K562 (cell line): ENCODE data around the gene MYCBPAP. TPM values are rescaled to one million over a fixed set of nuclear protein-coding genes. Genes with fewer than 3 reads are reported as not detected.

Experiments
- ATAC-seq: fragments of 200-7000 bp; cut with Tn5 transposase; 3 replicates; pipeline ENCODE4 v1.9.1; 2020; ENCODE audit warnings: moderate library complexity
- BruUV-seq: library from RNA; stranded (reverse); fragments of 400-500 nt; replicated peaks from 2 replicates; lab custom pipeline; 2021; lab: Mats Ljungman, UMichigan
- CTCF ChIA-PET: fragments of 300-600 bp; formaldehyde crosslinking; extraction: SDS; loops from one replicate; lab custom pipeline; 2021; ENCODE audit warnings: low intra/inter-chr PET ratio; lab: Yijun Ruan, JAX
- POLR2A ChIA-PET: fragments of 300-600, 350-650 bp; sonication (Branson Sonifier 250); formaldehyde crosslinking; extraction: SDS; loops from one replicate; lab custom pipeline; 2021; ENCODE audit warnings: antibody characterized with exemption, inconsistent platforms; lab: Yijun Ruan, JAX
- DNase-seq, 4 experiments: peaks; one replicate each; pipeline versions ENCODE4 v3.0.0 to v3.0.0-alpha.2; 2011 to 2018; ENCODE audit warnings: low spot score in 3 of 4, mixed read lengths in 3 of 4; ENCODE audit errors: extremely low read depth in 1 of 4
- FAIRE-seq: peaks from 2 replicates; lab custom pipeline; 2011; peaks lifted over from hg19 to GRCh38; lab: Jason Lieb, UNC
- H2AFZ ChIP-seq: 2 replicates; pipeline ENCODE4 v1.6.0; 2011; ENCODE audit warnings: low read depth, low read length, control low read depth, inconsistent platforms
- H3K27ac ChIP-seq: fragments of 200-600 bp; 3 replicates; pipeline ENCODE4 v1.8.0; 2011; ENCODE audit warnings: low read depth, mild to moderate bottlenecking, control low read depth, inconsistent platforms, low read length, moderate library complexity, mixed read lengths; ENCODE audit errors: extremely low read depth
- H3K27me3 ChIP-seq, 2 experiments: fragments of 300-600 bp in 1 of 2; 2 replicates in 1 of 2; 3 replicates in 1 of 2; pipeline versions ENCODE4 v1.6.0 to v1.8.0; 2011; ENCODE audit warnings: inconsistent platforms in 2 of 2, low read length in 2 of 2, mild to moderate bottlenecking in 1 of 2, mixed read lengths in 1 of 2, moderate library complexity in 1 of 2; ENCODE audit not compliant: control insufficient read depth in 2 of 2, insufficient read depth in 2 of 2
- H3K36me3 ChIP-seq: fragments of 300-600 bp; 3 replicates; pipeline ENCODE4 v1.8.0; 2011; ENCODE audit warnings: mild to moderate bottlenecking, low read length, inconsistent platforms; ENCODE audit not compliant: control insufficient read depth, insufficient read depth
- H3K4me1 ChIP-seq, 2 experiments: fragments of 200-600 bp in 1 of 2; replicated peaks in 1 of 2; 2 replicates in 1 of 2; 3 replicates in 1 of 2; pipeline versions ENCODE4 v1.5.1 to v1.8.0; 2011; ENCODE audit warnings: inconsistent platforms in 2 of 2, low read length in 2 of 2, mild to moderate bottlenecking in 1 of 2, mixed read lengths in 1 of 2, moderate library complexity in 1 of 2; ENCODE audit not compliant: control insufficient read depth in 2 of 2, insufficient read depth in 2 of 2
- H3K4me2 ChIP-seq: 2 replicates; pipeline ENCODE4 v1.6.1; 2011; ENCODE audit warnings: low read length, control low read depth, inconsistent platforms, mixed read lengths; ENCODE audit not compliant: insufficient read depth
- H3K4me3 ChIP-seq: fragments of 200-600 bp; sonication (generic), shearing (Covaris generic); 2 replicates; pipeline ENCODE4 v1.5.1; 2016; ENCODE audit warnings: control low read depth, inconsistent platforms
- H3K79me2 ChIP-seq: fragments of 200-600 bp; 3 replicates; pipeline ENCODE4 v1.8.0; 2011; ENCODE audit warnings: low read length, inconsistent platforms; ENCODE audit not compliant: control insufficient read depth, insufficient read depth
- H3K9ac ChIP-seq, 2 experiments: 2 replicates each; pipeline versions ENCODE4 v1.6.0 to v1.6.1; 2011; ENCODE audit warnings: low read depth in 2 of 2, low read length in 2 of 2, control low read depth in 1 of 2, inconsistent platforms in 1 of 2, mild to moderate bottlenecking in 1 of 2, mixed read lengths in 1 of 2; ENCODE audit not compliant: insufficient read depth in 1 of 2
- H3K9me1 ChIP-seq: one replicate; pipeline ENCODE4 v1.6.0; 2011; ENCODE audit warnings: inconsistent platforms, mild to moderate bottlenecking, low read length, moderate library complexity; ENCODE audit not compliant: control insufficient read depth, insufficient read depth
- H3K9me3 ChIP-seq: replicated peaks from 2 replicates; pipeline ENCODE4 v1.5.1; 2011; ENCODE audit warnings: low read depth, low read length, inconsistent platforms; ENCODE audit not compliant: control insufficient read depth, insufficient read depth
- H4K20me1 ChIP-seq: replicated peaks from 2 replicates; pipeline ENCODE4 v1.6.1; 2011; ENCODE audit warnings: low read length, inconsistent platforms, mixed read lengths; ENCODE audit not compliant: control insufficient read depth, insufficient read depth
- XRCC4 ChIP-seq: IDR thresholded peaks from one replicate; pipeline ENCODE4 v1.6.1; 2011; ENCODE audit not compliant: insufficient read depth, insufficient read length; ENCODE audit errors: extremely low read depth
- WGBS: fragments of 100-300 bp; shearing (Covaris generic); methylation state at CpG from one replicate; pipeline ENCODE4 v1.1.6; 2016; ENCODE audit warnings: low coverage, mixed read lengths; ENCODE audit not compliant: insufficient coverage; ENCODE audit errors: missing lambda C conversion rate; 5-methylcytosine and 5-hydroxymethylcytosine counted together
- in situ Hi-C: fragments of 300-500 bp; cut with MboI; formaldehyde crosslinking; loops from 4 replicates; pipeline ENCODE4 v1.15.0; 2018; ENCODE audit warnings: inconsistent platforms, mixed read lengths
- intact Hi-C: fragments of 100-400 bp; cut with micrococcal nuclease; formaldehyde crosslinking; loops from 2 replicates; pipeline ENCODE4 v1.14.2; 2022
- polyA plus RNA-seq, 8 experiments: library from polyadenylated mRNA; depleted of rRNA in 4 of 8; stranded (reverse) in 5 of 8; unstranded in 3 of 8; fragments of >200 nt; fragmentation: Nextera tagmentation in 2 of 8; fragmentation: Illumina TruSeq in 1 of 8; extraction: Ambion mirVana in 2 of 8; extraction: Trizol in 1 of 8; gene quantifications; 2 replicates each; pipeline versions ENCODE4 v1.2.1 to v1.2.3, GENCODE V29; 2011 to 2014; ENCODE audit warnings: inconsistent platforms in 1 of 8, missing spikeins in 1 of 8
- total RNA-seq, 7 experiments: library from RNA; depleted of rRNA in 6 of 7; stranded (reverse); fragments of >200 nt in 6 of 7; fragmentation: Illumina TruSeq in 2 of 7; extraction: Trizol in 2 of 7; gene quantifications; 2 replicates each; pipeline versions ENCODE4 v1.2.1 to v1.2.3, GENCODE V29; 2011 to 2021; ENCODE audit warnings: low replicate concordance in 1 of 7
- TF ChIP-seq, protein P1 (sequence below): sonication (generic); formaldehyde crosslinking; IDR thresholded peaks from 2 replicates; pipeline ENCODE4 v1.4.0; 2020; ENCODE audit warnings: mild to moderate bottlenecking, missing genetic modification reagents
- TF ChIP-seq, protein P2 (sequence below): fragments of 450-650 bp; IDR thresholded peaks from 2 replicates; pipeline ENCODE4 v1.6.1; 2016

Gene MYCBPAP
- total and polyA plus RNA-seq, 9 of the 15 experiments (the other 6 are each of a cell fraction or from before 2014, with no cell fraction given): not detected

DNA sequence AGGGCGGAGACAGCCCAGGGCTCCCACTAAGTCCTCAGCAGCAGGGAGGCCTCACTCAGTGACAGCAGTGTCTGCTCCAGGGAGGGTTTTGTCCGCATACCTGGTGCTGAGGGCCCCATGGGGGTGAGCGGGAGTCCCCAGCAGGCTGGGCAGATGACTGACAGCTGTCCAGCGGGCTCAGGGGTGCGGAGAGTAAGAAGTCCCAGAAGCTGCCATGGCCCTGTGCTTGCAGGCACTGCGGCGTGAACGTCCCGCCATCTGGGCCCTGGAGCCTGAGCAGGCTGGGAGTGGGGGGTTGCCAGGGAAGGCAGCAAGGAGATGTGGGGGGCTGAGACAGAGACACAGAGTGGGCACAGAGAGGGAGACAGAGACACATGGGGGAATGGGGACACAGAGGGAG, 72.4 kb downstream of the MYCBPAP start:
- TF ChIP-seq, protein P1, sequence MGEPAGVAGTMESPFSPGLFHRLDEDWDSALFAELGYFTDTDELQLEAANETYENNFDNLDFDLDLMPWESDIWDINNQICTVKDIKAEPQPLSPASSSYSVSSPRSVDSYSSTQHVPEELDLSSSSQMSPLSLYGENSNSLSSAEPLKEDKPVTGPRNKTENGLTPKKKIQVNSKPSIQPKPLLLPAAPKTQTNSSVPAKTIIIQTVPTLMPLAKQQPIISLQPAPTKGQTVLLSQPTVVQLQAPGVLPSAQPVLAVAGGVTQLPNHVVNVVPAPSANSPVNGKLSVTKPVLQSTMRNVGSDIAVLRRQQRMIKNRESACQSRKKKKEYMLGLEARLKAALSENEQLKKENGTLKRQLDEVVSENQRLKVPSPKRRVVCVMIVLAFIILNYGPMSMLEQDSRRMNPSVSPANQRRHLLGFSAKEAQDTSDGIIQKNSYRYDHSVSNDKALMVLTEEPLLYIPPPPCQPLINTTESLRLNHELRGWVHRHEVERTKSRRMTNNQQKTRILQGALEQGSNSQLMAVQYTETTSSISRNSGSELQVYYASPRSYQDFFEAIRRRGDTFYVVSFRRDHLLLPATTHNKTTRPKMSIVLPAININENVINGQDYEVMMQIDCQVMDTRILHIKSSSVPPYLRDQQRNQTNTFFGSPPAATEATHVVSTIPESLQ (CRISPR knock-in tag): no peak
- TF ChIP-seq, protein P2, sequence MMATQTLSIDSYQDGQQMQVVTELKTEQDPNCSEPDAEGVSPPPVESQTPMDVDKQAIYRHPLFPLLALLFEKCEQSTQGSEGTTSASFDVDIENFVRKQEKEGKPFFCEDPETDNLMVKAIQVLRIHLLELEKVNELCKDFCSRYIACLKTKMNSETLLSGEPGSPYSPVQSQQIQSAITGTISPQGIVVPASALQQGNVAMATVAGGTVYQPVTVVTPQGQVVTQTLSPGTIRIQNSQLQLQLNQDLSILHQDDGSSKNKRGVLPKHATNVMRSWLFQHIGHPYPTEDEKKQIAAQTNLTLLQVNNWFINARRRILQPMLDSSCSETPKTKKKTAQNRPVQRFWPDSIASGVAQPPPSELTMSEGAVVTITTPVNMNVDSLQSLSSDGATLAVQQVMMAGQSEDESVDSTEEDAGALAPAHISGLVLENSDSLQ: 0 out of 2 replicates have a peak, but pooled peaks have one; percentile 19
- no peak for TF ChIP-seq XRCC4
- Histone ChIP-seq H3K79me2 (no peaks in the 10 kb centered on the region), H3K27me3 (peaks cover 26 to 92% of the 10 kb centered on the region in 2 experiments; a peak in 4 of 5 replicates), H2AFZ (no peak overlapping the region), H3K27ac (no peak overlapping the region), H3K4me2 (no peak overlapping the region), H3K9me1 (no peaks in the 10 kb centered on the region), H3K36me3 (no peaks in the 10 kb centered on the region), H3K9ac (no peak overlapping the region; a peak in 1 of 4 replicates), H3K4me3 (no peak overlapping the region), H3K4me1 (peaks cover 7 to 20% of the 10 kb centered on the region in 2 experiments; a peak in 3 of 5 replicates), H3K9me3 (no peaks in the 10 kb centered on the region; the same call in 1 of the 2 replicates), H4K20me1 (peaks cover 17% of the 10 kb centered on the region)
- no TSS peak for BruUV-seq
- DNase-seq: no peak
- ChIA-PET POLR2A (interaction anchor here (0.8 kb wide), 1 partner anchor 43 kb away, joined by 4 read pairs; no protein-coding TSS in a partner anchor), CTCF (no interaction called here)
- no peak for ATAC-seq
- no peak for FAIRE-seq
- intact Hi-C loops (no loop called here), in situ Hi-C loops (no loop called here)
- 15% methylated on average over 9 of the region's 9 CpGs for WGBS

Other genes starting within 250 kb of the MYCBPAP start
Only the 7 nearest of the 14 such genes appear.
- gene LRRC59, start 110.9 kb upstream of the MYCBPAP start, total RNA-seq (2014; rRNA removed): 187 and 221 TPM in 2 replicates
- 154 and 156 TPM in 2 replicates for gene LRRC59, start 110.9 kb upstream of the MYCBPAP start, total RNA-seq (2014; rRNA removed; fragmentation: Illumina TruSeq; extraction: Trizol)
- 187 TPM in 2 replicates for gene LRRC59, start 110.9 kb upstream of the MYCBPAP start, total RNA-seq (2015; rRNA removed; fragmentation: Illumina TruSeq; extraction: Trizol)
- 223 and 244 TPM in 2 replicates for gene LRRC59, start 110.9 kb upstream of the MYCBPAP start, total RNA-seq (2021)
- 119 and 158 TPM in 2 replicates for gene LRRC59, start 110.9 kb upstream of the MYCBPAP start, polyA plus RNA-seq (2011; rRNA removed)
- 206 and 214 TPM in 2 replicates for gene LRRC59, start 110.9 kb upstream of the MYCBPAP start, polyA plus RNA-seq (2014; fragmentation: Illumina TruSeq; extraction: Trizol)
- gene LRRC59, start 110.9 kb upstream of the MYCBPAP start, polyA plus RNA-seq (2014; fragmentation: Nextera tagmentation; extraction: Ambion mirVana): 10 to 100 TPM; 27.8 to 38.7 TPM
- 118 and 134 TPM in 2 replicates for gene LRRC59, start 110.9 kb upstream of the MYCBPAP start, polyA plus RNA-seq (2014; rRNA removed)
- 3.1 and 5.0 TPM in 2 replicates for gene ACSF2, start 82.2 kb upstream of the MYCBPAP start, total RNA-seq (2014; rRNA removed)
- 2.3 and 2.9 TPM in 2 replicates for gene ACSF2, start 82.2 kb upstream of the MYCBPAP start, total RNA-seq (2014; rRNA removed; fragmentation: Illumina TruSeq; extraction: Trizol)
- gene ACSF2, start 82.2 kb upstream of the MYCBPAP start, total RNA-seq (2015; rRNA removed; fragmentation: Illumina TruSeq; extraction: Trizol): 4.1 and 4.4 TPM in 2 replicates
- 6.1 and 6.2 TPM in 2 replicates for gene ACSF2, start 82.2 kb upstream of the MYCBPAP start, total RNA-seq (2021)
- 3.5 and 11.4 TPM in 2 replicates for gene ACSF2, start 82.2 kb upstream of the MYCBPAP start, polyA plus RNA-seq (2011; rRNA removed)
- 3.0 and 5.4 TPM in 2 replicates for gene ACSF2, start 82.2 kb upstream of the MYCBPAP start, polyA plus RNA-seq (2014; fragmentation: Illumina TruSeq; extraction: Trizol)
- gene ACSF2, start 82.2 kb upstream of the MYCBPAP start, polyA plus RNA-seq (2014; fragmentation: Nextera tagmentation; extraction: Ambion mirVana): 1 to 10 TPM in 1 of 2 experiments, under 1 TPM in 1; 0.89 to 1.5 TPM
- 4.9 and 7.2 TPM in 2 replicates for gene ACSF2, start 82.2 kb upstream of the MYCBPAP start, polyA plus RNA-seq (2014; rRNA removed)
- gene CHAD, start 39.6 kb upstream of the MYCBPAP start, total RNA-seq (2014; rRNA removed): not detected in 2 replicates
- gene CHAD, start 39.6 kb upstream of the MYCBPAP start, total RNA-seq (2014; rRNA removed; fragmentation: Illumina TruSeq; extraction: Trizol): not detected in 2 replicates
- gene CHAD, start 39.6 kb upstream of the MYCBPAP start, total RNA-seq (2015; rRNA removed; fragmentation: Illumina TruSeq; extraction: Trizol): not detected in 2 replicates
- gene CHAD, start 39.6 kb upstream of the MYCBPAP start, total RNA-seq (2021): not detected in 2 replicates
- not detected in 2 replicates for gene CHAD, start 39.6 kb upstream of the MYCBPAP start, polyA plus RNA-seq (2011; rRNA removed)
- not detected in 2 replicates for gene CHAD, start 39.6 kb upstream of the MYCBPAP start, polyA plus RNA-seq (2014; fragmentation: Illumina TruSeq; extraction: Trizol)
- not detected for gene CHAD, start 39.6 kb upstream of the MYCBPAP start, polyA plus RNA-seq (2014; fragmentation: Nextera tagmentation; extraction: Ambion mirVana)
- not detected in 2 replicates for gene CHAD, start 39.6 kb upstream of the MYCBPAP start, polyA plus RNA-seq (2014; rRNA removed)
- 27.3 and 39.7 TPM in 2 replicates for gene RSAD1, start 29.6 kb upstream of the MYCBPAP start, total RNA-seq (2014; rRNA removed)
- 24.5 and 26.8 TPM in 2 replicates for gene RSAD1, start 29.6 kb upstream of the MYCBPAP start, total RNA-seq (2014; rRNA removed; fragmentation: Illumina TruSeq; extraction: Trizol)
- 25.9 and 26.2 TPM in 2 replicates for gene RSAD1, start 29.6 kb upstream of the MYCBPAP start, total RNA-seq (2015; rRNA removed; fragmentation: Illumina TruSeq; extraction: Trizol)
- 41.9 and 44.0 TPM in 2 replicates for gene RSAD1, start 29.6 kb upstream of the MYCBPAP start, total RNA-seq (2021)
- 37.3 and 40.0 TPM in 2 replicates for gene RSAD1, start 29.6 kb upstream of the MYCBPAP start, polyA plus RNA-seq (2011; rRNA removed)
- gene RSAD1, start 29.6 kb upstream of the MYCBPAP start, polyA plus RNA-seq (2014; fragmentation: Illumina TruSeq; extraction: Trizol): 23.1 and 24.9 TPM in 2 replicates
- gene RSAD1, start 29.6 kb upstream of the MYCBPAP start, polyA plus RNA-seq (2014; fragmentation: Nextera tagmentation; extraction: Ambion mirVana): 1 to 10 TPM; 4.5 to 5.2 TPM
- 42.5 and 44.8 TPM in 2 replicates for gene RSAD1, start 29.6 kb upstream of the MYCBPAP start, polyA plus RNA-seq (2014; rRNA removed)
- not detected in 2 replicates for gene EPN3, start 24.3 kb downstream of the MYCBPAP start, total RNA-seq (2014; rRNA removed)
- gene EPN3, start 24.3 kb downstream of the MYCBPAP start, total RNA-seq (2014; rRNA removed; fragmentation: Illumina TruSeq; extraction: Trizol): not detected in 2 replicates
- not detected in 2 replicates for gene EPN3, start 24.3 kb downstream of the MYCBPAP start, total RNA-seq (2015; rRNA removed; fragmentation: Illumina TruSeq; extraction: Trizol)
- gene EPN3, start 24.3 kb downstream of the MYCBPAP start, total RNA-seq (2021): 0.16 TPM in 2 replicates
- not detected in 2 replicates for gene EPN3, start 24.3 kb downstream of the MYCBPAP start, polyA plus RNA-seq (2011; rRNA removed)
- not detected in 2 replicates for gene EPN3, start 24.3 kb downstream of the MYCBPAP start, polyA plus RNA-seq (2014; fragmentation: Illumina TruSeq; extraction: Trizol)
- not detected for gene EPN3, start 24.3 kb downstream of the MYCBPAP start, polyA plus RNA-seq (2014; fragmentation: Nextera tagmentation; extraction: Ambion mirVana)
- gene EPN3, start 24.3 kb downstream of the MYCBPAP start, polyA plus RNA-seq (2014; rRNA removed): not detected in 2 replicates
- 1.0 and 2.6 TPM in 2 replicates for gene SPATA20, start 38.7 kb downstream of the MYCBPAP start, total RNA-seq (2014; rRNA removed)
- 0.67 and 0.80 TPM in 2 replicates for gene SPATA20, start 38.7 kb downstream of the MYCBPAP start, total RNA-seq (2014; rRNA removed; fragmentation: Illumina TruSeq; extraction: Trizol)
- gene SPATA20, start 38.7 kb downstream of the MYCBPAP start, total RNA-seq (2015; rRNA removed; fragmentation: Illumina TruSeq; extraction: Trizol): 1.8 and 2.1 TPM in 2 replicates
- 2.5 and 3.2 TPM in 2 replicates for gene SPATA20, start 38.7 kb downstream of the MYCBPAP start, total RNA-seq (2021)
- gene SPATA20, start 38.7 kb downstream of the MYCBPAP start, polyA plus RNA-seq (2011; rRNA removed): 1.5 and 5.8 TPM in 2 replicates
- 1.3 and 2.1 TPM in 2 replicates for gene SPATA20, start 38.7 kb downstream of the MYCBPAP start, polyA plus RNA-seq (2014; fragmentation: Illumina TruSeq; extraction: Trizol)
- gene SPATA20, start 38.7 kb downstream of the MYCBPAP start, polyA plus RNA-seq (2014; fragmentation: Nextera tagmentation; extraction: Ambion mirVana): under 1 TPM; 0.08 to 0.13 TPM
- 3.7 and 4.0 TPM in 2 replicates for gene SPATA20, start 38.7 kb downstream of the MYCBPAP start, polyA plus RNA-seq (2014; rRNA removed)
- gene CACNA1G, start 52.3 kb downstream of the MYCBPAP start, total RNA-seq (2014; rRNA removed): not detected in 2 replicates
- gene CACNA1G, start 52.3 kb downstream of the MYCBPAP start, total RNA-seq (2014; rRNA removed; fragmentation: Illumina TruSeq; extraction: Trizol): not detected in 2 replicates
- not detected in 2 replicates for gene CACNA1G, start 52.3 kb downstream of the MYCBPAP start, total RNA-seq (2015; rRNA removed; fragmentation: Illumina TruSeq; extraction: Trizol)
- not detected in 2 replicates for gene CACNA1G, start 52.3 kb downstream of the MYCBPAP start, total RNA-seq (2021)
- 0.01 TPM in 1 of 2 replicates, not detected in the other for gene CACNA1G, start 52.3 kb downstream of the MYCBPAP start, polyA plus RNA-seq (2011; rRNA removed)
- not detected in 2 replicates for gene CACNA1G, start 52.3 kb downstream of the MYCBPAP start, polyA plus RNA-seq (2014; fragmentation: Illumina TruSeq; extraction: Trizol)
- gene CACNA1G, start 52.3 kb downstream of the MYCBPAP start, polyA plus RNA-seq (2014; fragmentation: Nextera tagmentation; extraction: Ambion mirVana): not detected
- not detected in 2 replicates for gene CACNA1G, start 52.3 kb downstream of the MYCBPAP start, polyA plus RNA-seq (2014; rRNA removed)